Measurements from ENCODE around the gene SLC22A23. TPM values are rescaled to one million over a fixed set of nuclear protein-coding genes. Genes with fewer than 3 reads are reported as not detected.

SLC22A23 gene
- total RNA-seq, 1 donor from 2014 or later, result 10.3 TPM

GRCh38 chr6:3481640-3482039 lies 24.8 kb upstream of the SLC22A23 start:
- DNase-seq (ENCODE audit: low spot score), result no peak
- ATAC-seq, result no peak
- intact Hi-C loops (cut with DNase I), result no loop called here

GRCh38 chr6:3480009-3480408 lies 23.2 kb upstream of the SLC22A23 start:
- intact Hi-C loops (cut with DNase I), result no loop called here
- no peak for ATAC-seq
- no peak for DNase-seq (ENCODE audit: low spot score)

- intact Hi-C loops (cut with DNase I), result no loop called here
- ATAC-seq, result no peak
- DNase-seq (ENCODE audit: low spot score), result no peak
Measured at GRCh38 chr6:3473773-3474172, 16.9 kb upstream of the SLC22A23 start.

- DNase-seq (ENCODE audit: low spot score) (no peak), ATAC-seq (no peak)
- intact Hi-C loops (cut with DNase I), result no loop called here
Measured at GRCh38 chr6:3471711-3472110, 14.9 kb upstream of the SLC22A23 start.

- intact Hi-C loops (cut with DNase I), result no loop called here
- DNase-seq (ENCODE audit: low spot score) (no peak), ATAC-seq (no peak)
Measured at GRCh38 chr6:3471286-3471685, 14.4 kb upstream of the SLC22A23 start.

- DNase-seq (ENCODE audit: low spot score), result no peak
- intact Hi-C loops (cut with DNase I), result no loop called here
- ATAC-seq, result no peak
Measured at GRCh38 chr6:3468585-3468984, 11.7 kb upstream of the SLC22A23 start.

GRCh38 chr6:3467996-3468395 lies 11.1 kb upstream of the SLC22A23 start:
- ATAC-seq (no peak), DNase-seq (ENCODE audit: low spot score) (no peak)
- intact Hi-C loops (cut with DNase I), result no loop called here

GRCh38 chr6:3466488-3467219 lies 9.8 kb upstream of the SLC22A23 start:
- DNase-seq (ENCODE audit: low spot score), result no peak
- intact Hi-C loops (cut with DNase I), result no loop called here
- no peak for ATAC-seq

- ATAC-seq (no peak), DNase-seq (ENCODE audit: low spot score) (no peak)
- intact Hi-C loops (cut with DNase I), result no loop called here
Measured at GRCh38 chr6:3460253-3460652, 3.4 kb upstream of the SLC22A23 start.

- ATAC-seq (no peak), DNase-seq (ENCODE audit: low spot score) (no peak)
- intact Hi-C loops (cut with DNase I), result loop anchor here (10.0 kb wide), 1 partner anchor 174 kb away; no protein-coding TSS in a partner anchor
Measured at GRCh38 chr6:3458706-3459421, 2.0 kb upstream of the SLC22A23 start.

- intact Hi-C loops (cut with DNase I), result loop anchor here (10.0 kb wide), 1 partner anchor 173 kb away; no protein-coding TSS in a partner anchor
- DNase-seq (ENCODE audit: low spot score) (no peak), ATAC-seq (peak; percentile 31)
Measured at GRCh38 chr6:3457710-3458602, 1.1 kb upstream of the SLC22A23 start.

GRCh38 chr6:3456395-3456897 lies 404 bp downstream of the SLC22A23 start:
- no peak for ATAC-seq
- no peak for DNase-seq (ENCODE audit: low spot score)
- intact Hi-C loops (cut with DNase I), result loop anchor here (10.0 kb wide), 1 partner anchor 172 kb away; no protein-coding TSS in a partner anchor

- DNase-seq (ENCODE audit: low spot score), result no peak
- intact Hi-C loops (cut with DNase I), result loop anchor here (10.0 kb wide), 1 partner anchor 171 kb away; no protein-coding TSS in a partner anchor
- peak; percentile 35 for ATAC-seq
Measured at GRCh38 chr6:3455569-3456394, 1.1 kb downstream of the SLC22A23 start.

GRCh38 chr6:3455147-3455568 lies 1.7 kb downstream of the SLC22A23 start:
- intact Hi-C loops (cut with DNase I), result loop anchor here (10.0 kb wide), 1 partner anchor 170 kb away; no protein-coding TSS in a partner anchor
- DNase-seq (ENCODE audit: low spot score) (no peak), ATAC-seq (no peak)

GRCh38 chr6:3454273-3455010 lies 2.4 kb downstream of the SLC22A23 start:
- intact Hi-C loops (cut with DNase I), result loop anchor here (10.0 kb wide), 1 partner anchor 170 kb away; no protein-coding TSS in a partner anchor
- DNase-seq (ENCODE audit: low spot score) (no peak), ATAC-seq (no peak)

- ATAC-seq (no peak), DNase-seq (ENCODE audit: low spot score) (no peak)
- intact Hi-C loops (cut with DNase I), result loop anchor here (10.0 kb wide), 1 partner anchor 169 kb away; no protein-coding TSS in a partner anchor
Measured at GRCh38 chr6:3453413-3454272, 3.2 kb downstream of the SLC22A23 start.
